ENCODE data around the gene PLD5. TPM values are rescaled to one million over a fixed set of nuclear protein-coding genes. Genes with fewer than 3 reads are reported as not detected.
"Not testable (repeated sequence)": the region's sequence is repeated elsewhere in the genome, so short reads cannot be mapped to it uniquely, and the experiment has no call there.

Gene PLD5
- total and polyA plus RNA-seq, 11 donors = 0.05 to 0.96 (median 0.21) TPM; not detected in 2

- DNase-seq; H3K4me3 ChIP-seq; H3K27ac ChIP-seq; H3K4me1 ChIP-seq; H3K27me3 ChIP-seq; ATAC-seq; H3K9me3 ChIP-seq; H3K36me3 ChIP-seq; intact Hi-C loops (cut with DNase I): not testable (repeated sequence)
- WGBS, 4 donors = 59 to 68% (median 64%) methylated on average over 6 to 7 of the region's 7 CpGs
Observed at GRCh38 chr1:242264419-242264818, 260.1 kb downstream of the PLD5 start.

GRCh38 chr1:242245255-242245654 lies 279.2 kb downstream of the PLD5 start:
- Histone ChIP-seq H3K27ac (no peak overlapping the region), H3K4me3 (no peak overlapping the region), H3K27me3 (no peaks in the 10 kb centered on the region), H3K4me1 (no peaks in the 10 kb centered on the region), H3K36me3 (no peaks in the 10 kb centered on the region), H3K9me3 (no peaks in the 10 kb centered on the region)
- DNase-seq (no peak), ATAC-seq (no peak)
- intact Hi-C loops (cut with DNase I) = no loop called here
- TF ChIP-seq CTCF (IDR thresholded peaks at IDR 0.05) = no peak
- TF ChIP-seq POLR2A (IDR thresholded peaks at IDR 0.05) = no peak
- WGBS, 4 donors = 50 to 61% (median 54%) methylated on average over 5 of the region's 5 CpGs

GRCh38 chr1:242243472-242243871 lies 281.0 kb downstream of the PLD5 start:
- Histone ChIP-seq H3K36me3 (no peaks in the 10 kb centered on the region), H3K4me3 (peak overlapping the region in 2 of 12 donors; percentile 3 to 21), H3K4me1 (no peaks in the 10 kb centered on the region), H3K27ac (peak overlapping the region in 3 of 12 donors; percentile 23 to 39 (median 28)), H3K9me3 (no peaks in the 10 kb centered on the region), H3K27me3 (no peaks in the 10 kb centered on the region)
- 42 to 69% (median 57%) methylated on average over 1 of the region's 1 CpG for WGBS, 4 donors
- no peak for DNase-seq
- intact Hi-C loops (cut with DNase I) = no loop called here
- peak in 1 of 4 donors; percentile 34 for ATAC-seq
- no peak for TF ChIP-seq CTCF (IDR thresholded peaks at IDR 0.05)
- TF ChIP-seq POLR2A (IDR thresholded peaks at IDR 0.05) = no peak

GRCh38 chr1:242242983-242243382 lies 281.5 kb downstream of the PLD5 start:
- intact Hi-C loops (cut with DNase I) = no loop called here
- WGBS, 4 donors = 70 to 75% (median 71%) methylated on average over 6 of the region's 6 CpGs
- no peak for DNase-seq
- no peak for ATAC-seq
- Histone ChIP-seq H3K36me3 (no peaks in the 10 kb centered on the region), H3K4me1 (no peaks in the 10 kb centered on the region), H3K27me3 (no peaks in the 10 kb centered on the region), H3K4me3 (no peak overlapping the region), H3K9me3 (no peaks in the 10 kb centered on the region), H3K27ac (no peak overlapping the region)
- no peak for TF ChIP-seq CTCF (IDR thresholded peaks at IDR 0.05)
- TF ChIP-seq POLR2A (IDR thresholded peaks at IDR 0.05) = no peak

GRCh38 chr1:242241936-242242335 lies 282.6 kb downstream of the PLD5 start:
- intact Hi-C loops (cut with DNase I) = no loop called here
- 83 to 94% (median 83%) methylated on average over 6 of the region's 6 CpGs for WGBS, 4 donors

More at GRCh38 chr1:242241936-242242335, 282.6 kb downstream of the PLD5 start:
- TF ChIP-seq CTCF (IDR thresholded peaks at IDR 0.05) = no peak
- no peak for TF ChIP-seq POLR2A (IDR thresholded peaks at IDR 0.05)
- no peaks in the 10 kb centered on the region for H3K4me1 ChIP-seq
- ATAC-seq (no peak), DNase-seq (no peak)
- no peaks in the 10 kb centered on the region for H3K36me3 ChIP-seq
- H3K9me3 ChIP-seq = peaks cover 0 to 4% (median 0%) of the 10 kb centered on the region in 12 donors
- no peak overlapping the region for H3K4me3 ChIP-seq
- no peak overlapping the region for H3K27ac ChIP-seq
- H3K27me3 ChIP-seq = peaks cover 0 to 5% (median 0%) of the 10 kb centered on the region in 9 donors
